ENCODE data around the gene SMARCE1.

SMARCE1 gene

GRCh38 chr17:40615068-40615840 lies 32.4 kb downstream of the SMARCE1 start:
- Histone ChIP-seq H3K4me3 (ENCODE audit: low read length) (peak overlapping the region; percentile 13), H3K36me3 (ENCODE audit: control insufficient read depth, insufficient read depth, low read length) (no peaks in the 10 kb centered on the region), H3K9ac (ENCODE audit: low read length) (no peak overlapping the region), H3K4me1 (ENCODE audit: control insufficient read depth, insufficient read depth, low read length) (no peaks in the 10 kb centered on the region), H3K27me3 (ENCODE audit: control insufficient read depth, insufficient read depth, low read length) (no peaks in the 10 kb centered on the region), H3K27ac (ENCODE audit: low read depth, low read length) (no peak overlapping the region)

DNA sequence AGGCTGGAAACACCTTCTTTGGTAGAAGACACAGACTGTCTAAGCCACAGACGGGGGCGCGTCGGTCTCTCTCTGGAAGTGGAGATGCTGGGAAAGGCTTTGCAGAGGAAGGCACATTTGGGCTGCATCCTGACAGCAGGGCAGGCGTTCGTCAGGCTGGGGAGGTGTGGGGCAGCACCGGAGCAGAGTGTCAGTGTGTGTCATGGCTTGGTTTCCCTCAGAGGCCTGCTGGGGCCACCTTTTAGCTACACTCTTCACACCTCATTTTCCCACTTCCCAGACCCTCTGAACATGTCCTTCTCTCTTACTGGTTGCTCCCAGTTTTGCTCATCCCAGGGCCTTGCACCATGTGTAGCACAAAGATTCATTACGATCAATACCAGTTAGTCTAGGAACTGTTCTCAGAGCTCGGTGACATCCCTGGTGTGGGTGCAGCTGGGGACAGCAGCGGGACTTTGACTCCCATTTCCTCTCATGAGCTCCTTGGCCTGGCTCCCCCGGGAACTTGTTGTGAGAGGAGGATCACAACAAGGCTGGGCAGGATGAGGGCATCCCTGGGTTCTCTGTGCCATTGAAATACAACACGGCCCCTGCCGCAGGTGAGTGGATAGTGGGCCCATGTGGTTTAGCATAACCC lies 33.1 kb downstream of the SMARCE1 start:
- Histone ChIP-seq H3K4me3 (ENCODE audit: low read length) (no peak overlapping the region), H3K4me1 (ENCODE audit: control insufficient read depth, insufficient read depth, low read length) (no peaks in the 10 kb centered on the region), H3K27ac (ENCODE audit: low read depth, low read length) (no peak overlapping the region), H3K27me3 (ENCODE audit: control insufficient read depth, insufficient read depth, low read length) (no peaks in the 10 kb centered on the region), H3K36me3 (ENCODE audit: control insufficient read depth, insufficient read depth, low read length) (no peaks in the 10 kb centered on the region), H3K9ac (ENCODE audit: low read length) (no peak overlapping the region)

GRCh38 chr17:40613467-40614154 lies 34.0 kb downstream of the SMARCE1 start:
- Histone ChIP-seq H3K27ac (ENCODE audit: low read depth, low read length) (no peak overlapping the region), H3K27me3 (ENCODE audit: control insufficient read depth, insufficient read depth, low read length) (no peaks in the 10 kb centered on the region), H3K36me3 (ENCODE audit: control insufficient read depth, insufficient read depth, low read length) (no peaks in the 10 kb centered on the region), H3K9ac (ENCODE audit: low read length) (no peak overlapping the region), H3K4me1 (ENCODE audit: control insufficient read depth, insufficient read depth, low read length) (no peaks in the 10 kb centered on the region), H3K4me3 (ENCODE audit: low read length) (no peak overlapping the region)

GRCh38 chr17:40612599-40613244 lies 34.9 kb downstream of the SMARCE1 start:
- Histone ChIP-seq H3K4me1 (ENCODE audit: control insufficient read depth, insufficient read depth, low read length) (no peaks in the 10 kb centered on the region), H3K27me3 (ENCODE audit: control insufficient read depth, insufficient read depth, low read length) (no peaks in the 10 kb centered on the region), H3K27ac (ENCODE audit: low read depth, low read length) (no peak overlapping the region), H3K4me3 (ENCODE audit: low read length) (no peak overlapping the region), H3K36me3 (ENCODE audit: control insufficient read depth, insufficient read depth, low read length) (no peaks in the 10 kb centered on the region), H3K9ac (ENCODE audit: low read length) (no peak overlapping the region)

DNA sequence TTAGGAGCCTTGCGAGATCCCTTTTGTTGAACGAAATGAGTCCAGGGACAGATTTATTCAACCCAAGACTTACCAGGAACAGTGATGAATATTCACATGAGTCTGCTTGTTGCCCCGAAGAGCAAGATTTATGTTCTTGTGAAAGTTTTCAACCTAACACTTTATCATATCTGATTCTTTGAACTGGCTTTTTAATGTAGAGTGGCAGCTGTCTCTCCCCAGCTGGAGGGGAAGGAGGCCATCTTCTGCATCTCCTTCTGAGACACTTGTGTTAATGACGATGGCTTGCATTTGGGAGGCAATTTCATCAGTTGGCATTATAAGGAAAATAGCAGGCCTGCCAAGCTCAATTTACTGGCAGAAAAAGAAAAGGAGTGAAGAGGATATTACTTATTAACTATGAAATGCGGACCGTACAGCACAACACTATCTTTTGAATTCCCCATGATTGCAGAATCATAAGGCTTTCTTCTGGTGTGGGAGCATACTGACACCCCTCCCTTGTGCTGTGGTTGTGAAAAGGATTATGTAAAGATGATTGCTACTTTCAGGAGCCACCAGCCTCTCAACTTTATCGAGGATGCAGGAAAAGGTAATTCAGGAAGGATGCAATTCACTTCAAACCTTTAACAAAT lies 35.7 kb downstream of the SMARCE1 start:
- H3K4me3 ChIP-seq (ENCODE audit: low read length), result no peak overlapping the region
- no peak overlapping the region for H3K27ac ChIP-seq (ENCODE audit: low read depth, low read length)
- H3K27me3 ChIP-seq (ENCODE audit: control insufficient read depth, insufficient read depth, low read length), result no peaks in the 10 kb centered on the region
- H3K4me1 ChIP-seq (ENCODE audit: control insufficient read depth, insufficient read depth, low read length), result no peaks in the 10 kb centered on the region
- no peaks in the 10 kb centered on the region for H3K36me3 ChIP-seq (ENCODE audit: control insufficient read depth, insufficient read depth, low read length)
- no peak overlapping the region for H3K9ac ChIP-seq (ENCODE audit: low read length)

- H3K4me3 ChIP-seq (ENCODE audit: low read length), result no peak overlapping the region
- H3K4me1 ChIP-seq (ENCODE audit: control insufficient read depth, insufficient read depth, low read length), result no peaks in the 10 kb centered on the region
- H3K27me3 ChIP-seq (ENCODE audit: control insufficient read depth, insufficient read depth, low read length), result no peaks in the 10 kb centered on the region
- H3K36me3 ChIP-seq (ENCODE audit: control insufficient read depth, insufficient read depth, low read length), result no peaks in the 10 kb centered on the region
- no peak overlapping the region for H3K9ac ChIP-seq (ENCODE audit: low read length)
- H3K27ac ChIP-seq (ENCODE audit: low read depth, low read length), result no peak overlapping the region
Observed at GRCh38 chr17:40610359-40610758, 37.3 kb downstream of the SMARCE1 start.

- H3K9ac ChIP-seq (ENCODE audit: low read length), result no peak overlapping the region
- H3K27me3 ChIP-seq (ENCODE audit: control insufficient read depth, insufficient read depth, low read length), result no peaks in the 10 kb centered on the region
- no peaks in the 10 kb centered on the region for H3K36me3 ChIP-seq (ENCODE audit: control insufficient read depth, insufficient read depth, low read length)
- H3K4me3 ChIP-seq (ENCODE audit: low read length), result no peak overlapping the region
- H3K27ac ChIP-seq (ENCODE audit: low read depth, low read length), result no peak overlapping the region
- peaks cover 2% of the 10 kb centered on the region for H3K4me1 ChIP-seq (ENCODE audit: control insufficient read depth, insufficient read depth, low read length)
Observed at GRCh38 chr17:40608061-40608581, 39.5 kb downstream of the SMARCE1 start.

GRCh38 chr17:40607641-40608040 lies 40.0 kb downstream of the SMARCE1 start:
- no peak overlapping the region for H3K27ac ChIP-seq (ENCODE audit: low read depth, low read length)
- H3K36me3 ChIP-seq (ENCODE audit: control insufficient read depth, insufficient read depth, low read length), result no peaks in the 10 kb centered on the region
- peaks cover 7% of the 10 kb centered on the region for H3K4me1 ChIP-seq (ENCODE audit: control insufficient read depth, insufficient read depth, low read length)
- H3K27me3 ChIP-seq (ENCODE audit: control insufficient read depth, insufficient read depth, low read length), result no peaks in the 10 kb centered on the region
- no peak overlapping the region for H3K4me3 ChIP-seq (ENCODE audit: low read length)
- no peak overlapping the region for H3K9ac ChIP-seq (ENCODE audit: low read length)

GRCh38 chr17:40606548-40607353 lies 40.9 kb downstream of the SMARCE1 start:
- H3K4me3 ChIP-seq (ENCODE audit: low read length), result no peak overlapping the region
- H3K27me3 ChIP-seq (ENCODE audit: control insufficient read depth, insufficient read depth, low read length), result no peaks in the 10 kb centered on the region
- H3K9ac ChIP-seq (ENCODE audit: low read length), result no peak overlapping the region
- peaks cover 7% of the 10 kb centered on the region for H3K4me1 ChIP-seq (ENCODE audit: control insufficient read depth, insufficient read depth, low read length)
- H3K27ac ChIP-seq (ENCODE audit: low read depth, low read length), result no peak overlapping the region
- H3K36me3 ChIP-seq (ENCODE audit: control insufficient read depth, insufficient read depth, low read length), result no peaks in the 10 kb centered on the region

- Histone ChIP-seq H3K4me1 (ENCODE audit: control insufficient read depth, insufficient read depth, low read length) (peaks cover 7% of the 10 kb centered on the region), H3K4me3 (ENCODE audit: low read length) (no peak overlapping the region), H3K27ac (ENCODE audit: low read depth, low read length) (no peak overlapping the region), H3K36me3 (ENCODE audit: control insufficient read depth, insufficient read depth, low read length) (no peaks in the 10 kb centered on the region), H3K9ac (ENCODE audit: low read length) (no peak overlapping the region), H3K27me3 (ENCODE audit: control insufficient read depth, insufficient read depth, low read length) (no peaks in the 10 kb centered on the region)
Observed at GRCh38 chr17:40605306-40605705, 42.3 kb downstream of the SMARCE1 start.

DNA sequence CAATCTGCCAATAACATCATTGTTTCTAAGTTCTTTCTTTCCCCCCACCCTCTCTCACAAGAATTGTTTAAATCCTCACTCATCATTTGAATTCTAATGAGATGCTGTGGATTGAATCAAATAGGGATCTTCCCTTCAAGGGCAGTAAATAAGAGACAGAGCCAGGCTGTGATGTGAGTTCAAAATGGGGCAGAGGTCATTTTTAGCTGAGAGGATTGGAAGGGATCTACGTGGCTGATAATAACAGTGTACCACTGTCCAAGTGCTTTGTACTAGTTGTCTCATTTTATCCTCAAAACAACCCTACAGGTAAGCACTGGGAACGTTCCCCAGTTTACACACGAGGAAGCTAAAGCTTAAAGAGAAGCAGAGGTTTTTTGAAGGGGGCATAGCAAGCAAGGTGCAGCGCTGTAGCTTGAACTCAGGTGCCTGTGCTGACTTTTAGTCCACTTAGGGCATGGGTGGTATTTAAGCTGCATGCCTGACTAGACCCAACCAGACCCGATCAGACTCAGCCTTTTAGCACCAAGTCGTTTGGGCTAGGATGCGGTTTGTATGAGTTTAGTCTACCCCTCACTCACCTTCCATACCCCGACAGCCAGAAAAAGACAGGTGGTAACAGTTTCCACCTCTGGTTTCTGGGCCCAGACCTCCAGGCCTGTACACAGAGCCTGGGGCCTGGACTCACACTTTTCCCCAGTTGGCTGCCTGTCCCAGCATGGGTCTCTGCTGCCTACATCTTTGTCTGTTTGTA lies 43.1 kb downstream of the SMARCE1 start:
- Histone ChIP-seq H3K4me3 (ENCODE audit: low read length) (no peak overlapping the region), H3K27me3 (ENCODE audit: control insufficient read depth, insufficient read depth, low read length) (no peaks in the 10 kb centered on the region), H3K4me1 (ENCODE audit: control insufficient read depth, insufficient read depth, low read length) (peaks cover 7% of the 10 kb centered on the region), H3K27ac (ENCODE audit: low read depth, low read length) (no peak overlapping the region), H3K9ac (ENCODE audit: low read length) (no peak overlapping the region), H3K36me3 (ENCODE audit: control insufficient read depth, insufficient read depth, low read length) (no peaks in the 10 kb centered on the region)
